OCI-LY3 (cell line): Measurements from ENCODE around the gene PRICKLE2.

Experiments
- EZH2phosphoT487 ChIP-seq: fragments of 200-600 bp; shearing (Covaris generic); IDR thresholded peaks from 2 replicates; pipeline ENCODE4 v1.6.1; 2018; ENCODE audit warnings: antibody characterized with exemption, mixed run types, low read depth
- TF ChIP-seq, protein P1 (sequence below): fragments of 200-600, 300-600 bp; sonication (generic); IDR thresholded peaks from 2 replicates; pipeline ENCODE4 v1.5.1; 2014; ENCODE audit warnings: antibody characterized with exemption, low read length, low read depth

DNA sequence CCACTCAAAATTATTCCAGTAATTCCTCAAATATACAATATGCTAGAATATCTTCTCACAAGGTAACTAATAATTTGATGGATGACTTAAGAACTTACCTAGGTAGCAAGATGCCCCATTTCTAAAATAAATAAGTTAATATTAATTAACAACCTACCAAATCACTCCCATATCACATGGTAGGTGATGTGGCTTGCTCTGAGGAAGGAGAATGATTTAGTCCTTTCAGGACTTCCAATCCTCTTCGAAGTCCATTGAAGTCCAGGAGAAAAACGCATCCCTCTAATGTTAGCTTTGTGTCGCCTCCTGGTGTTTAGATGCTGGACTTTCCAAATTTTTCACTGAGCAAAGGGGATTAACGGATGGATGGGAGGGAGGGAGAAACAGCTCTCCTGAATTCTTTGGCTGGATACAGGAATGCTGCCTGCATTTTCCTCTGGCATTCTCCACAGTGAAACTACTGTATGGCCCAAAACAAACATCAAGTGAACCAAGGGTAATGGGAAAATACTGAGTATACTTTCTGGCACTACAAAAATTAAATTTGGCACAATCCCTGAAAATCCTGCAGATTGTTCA is 58.6 kb downstream of the PRICKLE2 start:
- TF ChIP-seq, protein P1, sequence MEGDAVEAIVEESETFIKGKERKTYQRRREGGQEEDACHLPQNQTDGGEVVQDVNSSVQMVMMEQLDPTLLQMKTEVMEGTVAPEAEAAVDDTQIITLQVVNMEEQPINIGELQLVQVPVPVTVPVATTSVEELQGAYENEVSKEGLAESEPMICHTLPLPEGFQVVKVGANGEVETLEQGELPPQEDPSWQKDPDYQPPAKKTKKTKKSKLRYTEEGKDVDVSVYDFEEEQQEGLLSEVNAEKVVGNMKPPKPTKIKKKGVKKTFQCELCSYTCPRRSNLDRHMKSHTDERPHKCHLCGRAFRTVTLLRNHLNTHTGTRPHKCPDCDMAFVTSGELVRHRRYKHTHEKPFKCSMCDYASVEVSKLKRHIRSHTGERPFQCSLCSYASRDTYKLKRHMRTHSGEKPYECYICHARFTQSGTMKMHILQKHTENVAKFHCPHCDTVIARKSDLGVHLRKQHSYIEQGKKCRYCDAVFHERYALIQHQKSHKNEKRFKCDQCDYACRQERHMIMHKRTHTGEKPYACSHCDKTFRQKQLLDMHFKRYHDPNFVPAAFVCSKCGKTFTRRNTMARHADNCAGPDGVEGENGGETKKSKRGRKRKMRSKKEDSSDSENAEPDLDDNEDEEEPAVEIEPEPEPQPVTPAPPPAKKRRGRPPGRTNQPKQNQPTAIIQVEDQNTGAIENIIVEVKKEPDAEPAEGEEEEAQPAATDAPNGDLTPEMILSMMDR: peak; percentile 21; the same call in 1 of the 2 replicates
- no peak for TF ChIP-seq EZH2phosphoT487
